Measurements from ENCODE around the gene SVOP.

Gene SVOP

GRCh38 chr12:108865169-108865568 lies 155.7 kb downstream of the SVOP start:
- TF ChIP-seq CTCF (IDR thresholded peaks at IDR 0.05): no peak
- TF ChIP-seq ZFX (IDR thresholded peaks at IDR 0.05; ENCODE audit: borderline replicate concordance): no peak
- no peak overlapping the region for H3K27ac ChIP-seq

GRCh38 chr12:108862588-108862959 lies 158.3 kb downstream of the SVOP start:
- TF ChIP-seq ZFX (IDR thresholded peaks at IDR 0.05; ENCODE audit: borderline replicate concordance) (no peak), CTCF (IDR thresholded peaks at IDR 0.05) (no peak)
- H3K27ac ChIP-seq: no peak overlapping the region

- no peak overlapping the region for H3K27ac ChIP-seq
These were observed 158.8 kb downstream of the SVOP start for GRCh38 chr12:108861878-108862587.

GRCh38 chr12:108860443-108860842 lies 160.4 kb downstream of the SVOP start:
- no peak overlapping the region for H3K27ac ChIP-seq
- no peak for TF ChIP-seq CTCF (IDR thresholded peaks at IDR 0.05)
- no peak for TF ChIP-seq ZFX (IDR thresholded peaks at IDR 0.05; ENCODE audit: borderline replicate concordance)

More at GRCh38 chr12:108861878-108862587, 158.8 kb downstream of the SVOP start:
- TF ChIP-seq ZFX (IDR thresholded peaks at IDR 0.05; ENCODE audit: borderline replicate concordance) (no peak), CTCF (IDR thresholded peaks at IDR 0.05) (no peak)

GRCh38 chr12:108859923-108860291 lies 161.0 kb downstream of the SVOP start:
- no peak overlapping the region for H3K27ac ChIP-seq
- TF ChIP-seq CTCF (IDR thresholded peaks at IDR 0.05) (no peak), ZFX (IDR thresholded peaks at IDR 0.05; ENCODE audit: borderline replicate concordance) (no peak)

- 0 out of 2 replicates have a peak overlapping the region, but pooled peaks have one; percentile 17 for H3K27ac ChIP-seq
These were observed 161.5 kb downstream of the SVOP start for GRCh38 chr12:108859141-108859922.

GRCh38 chr12:108858311-108859074 lies 162.4 kb downstream of the SVOP start:
- TF ChIP-seq ZFX (IDR thresholded peaks at IDR 0.05; ENCODE audit: borderline replicate concordance): no peak
- TF ChIP-seq CTCF (IDR thresholded peaks at IDR 0.05): no peak
- no peak overlapping the region for H3K27ac ChIP-seq
